H1 (cell line): ENCODE data around the gene PRMT2.

Experiments
- ASH2L ChIP-seq: fragments of 200-600, 300-600 bp; sonication (generic); IDR thresholded peaks from one replicate; pipeline ENCODE4 v1.7.1; 2017; ENCODE audit warnings: low read length
- ATF3 ChIP-seq: IDR thresholded peaks from 2 replicates; pipeline ENCODE4 v1.6.1; 2011; ENCODE audit warnings: low read depth, mild to moderate bottlenecking, low read length; ENCODE audit not compliant: insufficient read depth
- CTCF ChIP-seq, 3 experiments: IDR thresholded peaks; 1 replicate in 2 of 3; 2 replicates in 1 of 3; pipeline versions ENCODE4 v1.5.1 to v1.6.1; 2011; ENCODE audit warnings: low read length in 3 of 3, mild to moderate bottlenecking in 3 of 3, inconsistent platforms in 2 of 3, low read depth in 1 of 3, moderate library complexity in 1 of 3; ENCODE audit not compliant: insufficient read depth in 1 of 3; ENCODE audit errors: control extremely low read depth in 1 of 3
- E2F6 ChIP-seq: IDR thresholded peaks from 2 replicates; pipeline ENCODE4 v1.6.1; 2012; ENCODE audit warnings: inconsistent platforms
- EZH2 ChIP-seq: fragments of 200-600 bp; sonication (generic); IDR thresholded peaks from 2 replicates; pipeline ENCODE4 v1.7.1; 2012; ENCODE audit warnings: low read depth, mild to moderate bottlenecking, moderate library complexity, low read length, inconsistent platforms; ENCODE audit not compliant: severe bottlenecking
- MAFK ChIP-seq: IDR thresholded peaks from 2 replicates; pipeline ENCODE4 v1.6.1; 2012; ENCODE audit warnings: low read depth, mild to moderate bottlenecking, improper control_type of control experiment, low read length
- POLR2A ChIP-seq, 2 experiments: IDR thresholded peaks; 1 replicate in 1 of 2; 2 replicates in 1 of 2; pipeline ENCODE4 v1.6.1; 2011; ENCODE audit warnings: low read depth in 2 of 2, low read length in 2 of 2, mild to moderate bottlenecking in 2 of 2; ENCODE audit errors: control extremely low read depth in 1 of 2
- POLR2AphosphoS5 ChIP-seq: IDR thresholded peaks from 2 replicates; pipeline ENCODE4 v1.6.1; 2011; ENCODE audit warnings: low read depth, low read length
- RAD21 ChIP-seq, 2 experiments: IDR thresholded peaks in 1 of 2; conservative IDR thresholded peaks in 1 of 2; 2 replicates each; pipeline ENCODE4 v1.6.1; 2011; ENCODE audit warnings: low read depth in 2 of 2, low read length in 2 of 2, improper control_type of control experiment in 1 of 2, inconsistent platforms in 1 of 2, mild to moderate bottlenecking in 1 of 2, moderate library complexity in 1 of 2
- RBBP5 ChIP-seq: IDR thresholded peaks from 2 replicates; pipeline ENCODE4 v1.7.1; 2012; ENCODE audit warnings: low read depth, mild to moderate bottlenecking, inconsistent platforms, low read length, moderate library complexity, borderline replicate concordance
- TAF1 ChIP-seq: IDR thresholded peaks from 2 replicates; pipeline ENCODE4 v1.6.1; 2011; ENCODE audit warnings: mild to moderate bottlenecking, low read depth, low read length

GRCh38 chr21:46650476-46651098 is 15.1 kb downstream of the PRMT2 start:
- no peak for TF ChIP-seq CTCF (IDR thresholded peaks at IDR 0.05; ENCODE audit: control extremely low read depth in 1 of 3, insufficient read depth in 1 of 3, low read depth in 1 of 3, low read length in 3 of 3)
- no peak for TF ChIP-seq TAF1
- TF ChIP-seq POLR2A (IDR thresholded peaks at IDR 0.05; ENCODE audit: control extremely low read depth in 1 of 2, low read depth in 2 of 2, low read length in 2 of 2): no peak
- TF ChIP-seq ATF3: no peak
- TF ChIP-seq EZH2: no peak
- no peak for TF ChIP-seq RAD21 (IDR thresholded peaks at IDR 0.05 in 1 of 2, conservative IDR thresholded peaks at IDR 0.05 in 1 of 2; ENCODE audit: low read depth in 2 of 2, low read length in 2 of 2)
- TF ChIP-seq RBBP5: no peak
- TF ChIP-seq POLR2AphosphoS5: no peak
- TF ChIP-seq MAFK: no peak
- TF ChIP-seq E2F6: no peak
- TF ChIP-seq ASH2L: no peak
